Kidney (tissue), 14 donors: Measurements from ENCODE around the gene CENPC. TPM values are rescaled to one million over a fixed set of nuclear protein-coding genes. Genes with fewer than 3 reads are reported as not detected.
"Not testable (repeated sequence)": the region's sequence is repeated elsewhere in the genome, so short reads cannot be mapped to it uniquely, and the experiment has no call there.

ENCODE experiments used
- DNase-seq, 5 donors: peaks; one replicate each; pipeline ENCODE4 v3.0.0-alpha.2; 2013 to 2020
- FAIRE-seq: peaks from 2 replicates; lab custom pipeline; 2012; peaks lifted over from hg19 to GRCh38; lab: Jason Lieb, UNC
- H3K27ac ChIP-seq, 2 donors: one replicate each; pipeline ENCODE4 v1.7.0; 2013; ENCODE audit warnings: low read depth in 2 of 2, low read length in 2 of 2, inconsistent platforms in 1 of 2
- H3K27me3 ChIP-seq: one replicate; pipeline ENCODE4 v1.7.1; 2013; ENCODE audit warnings: low read length, inconsistent platforms; ENCODE audit not compliant: control insufficient read depth, insufficient read depth
- H3K36me3 ChIP-seq, 3 donors: one replicate each; pipeline versions ENCODE4 v1.7.0 to v1.7.1; 2013; ENCODE audit warnings: low read length in 3 of 3, control low read depth in 1 of 3, inconsistent platforms in 1 of 3; ENCODE audit not compliant: insufficient read depth in 3 of 3, control insufficient read depth in 2 of 3
- H3K4me1 ChIP-seq, 3 donors: one replicate each; pipeline versions ENCODE4 v1.7.0 to v1.7.1; 2013; ENCODE audit warnings: low read length in 3 of 3, inconsistent platforms in 1 of 3, low read depth in 1 of 3; ENCODE audit not compliant: control insufficient read depth in 2 of 3, insufficient read depth in 2 of 3
- H3K4me3 ChIP-seq, 3 donors: one replicate each; pipeline versions ENCODE4 v1.7.0 to v1.8.1; 2013; ENCODE audit warnings: low read length in 3 of 3, control low read depth in 1 of 3, inconsistent platforms in 1 of 3
- H3K9ac ChIP-seq, 3 donors: one replicate each; pipeline versions ENCODE4 v1.7.0 to v1.7.1; 2013; ENCODE audit warnings: low read length in 3 of 3, control low read depth in 1 of 3, inconsistent platforms in 1 of 3
- H3K9me3 ChIP-seq, 3 donors: one replicate each; pipeline versions ENCODE4 v1.7.0 to v1.7.1; 2013; ENCODE audit warnings: low read length in 3 of 3, control low read depth in 1 of 3, inconsistent platforms in 1 of 3; ENCODE audit not compliant: control insufficient read depth in 2 of 3, insufficient read depth in 1 of 3
- CTCF ChIP-seq: IDR thresholded peaks from 3 replicates; pipeline ENCODE4 v1.5.1; 2012; ENCODE audit warnings: mild to moderate bottlenecking, moderate library complexity, borderline replicate concordance; ENCODE audit not compliant: insufficient read depth; ENCODE audit errors: extremely low read depth
- intact Hi-C: fragments of 100-400 bp; cut with DNase I; formaldehyde crosslinking; loops from one replicate; pipeline ENCODE4 v1.11.1; 2022
- polyA plus RNA-seq: library from polyadenylated mRNA; stranded (reverse); fragments of 350-450 nt; fragmentation: Illumina TruSeq; extraction: RNeasy Lipid Tissue Mini Kit (QIAGEN cat#74804); gene quantifications from one replicate; pipeline ENCODE4 v1.2.3, GENCODE V29; 2014; ENCODE audit warnings: low read depth, low replicate concordance; ENCODE audit not compliant: insufficient read depth
- total RNA-seq: library from RNA; stranded (reverse); fragmentation: NEBNext Ultra II Directional; extraction: Animal tissue kit (Norgen Biotek cat#: 25700); gene quantifications from one replicate; pipeline ENCODE4 v1.2.1, GENCODE V29; 2021
- donor health status: control.
- donor health status: control.
- donor health status: control.
- donor health status: control.
- donor health status: control.
- donor health status: DM: yes; HTN: yes; CAD: no.
- donor health status: Normal renal cell carcinoma (clear cell type).

The CENPC gene
- total and polyA plus RNA-seq, 2 donors from 2014 or later = 4.6 to 24.7 TPM

GRCh38 chr4:67554096-67554495 lies 8.8 kb upstream of the CENPC start:
- Histone ChIP-seq H3K27ac (no peak overlapping the region), H3K9ac (no peak overlapping the region), H3K27me3 (no peaks in the 10 kb centered on the region), H3K4me3 (no peak overlapping the region), H3K36me3 (no peaks in the 10 kb centered on the region), H3K9me3 (no peaks in the 10 kb centered on the region), H3K4me1 (no peaks in the 10 kb centered on the region)
- TF ChIP-seq CTCF = no peak
- intact Hi-C loops = no loop called here
- DNase-seq (no peak), FAIRE-seq (no peak)

GRCh38 chr4:67552146-67552792 lies 7.0 kb upstream of the CENPC start:
- DNase-seq, intact Hi-C loops, FAIRE-seq: not testable (repeated sequence)

GRCh38 chr4:67550857-67551256 lies 5.6 kb upstream of the CENPC start:
- Histone ChIP-seq H3K9ac (no peak overlapping the region), H3K9me3 (no peaks in the 10 kb centered on the region), H3K4me1 (no peaks in the 10 kb centered on the region), H3K27me3 (no peaks in the 10 kb centered on the region), H3K27ac (no peak overlapping the region), H3K4me3 (no peak overlapping the region), H3K36me3 (no peaks in the 10 kb centered on the region)
- DNase-seq (no peak), FAIRE-seq (no peak)
- no peak for TF ChIP-seq CTCF
- intact Hi-C loops = no loop called here

More at GRCh38 chr4:67552146-67552792, 7.0 kb upstream of the CENPC start:
- H3K36me3 ChIP-seq, H3K4me3 ChIP-seq, H3K9ac ChIP-seq, H3K27me3 ChIP-seq, H3K9me3 ChIP-seq, H3K4me1 ChIP-seq, H3K27ac ChIP-seq: not testable (repeated sequence)

GRCh38 chr4:67550451-67550850 lies 5.1 kb upstream of the CENPC start:
- DNase-seq (no peak), FAIRE-seq (no peak)
- Histone ChIP-seq H3K9ac (no peak overlapping the region), H3K4me1 (no peaks in the 10 kb centered on the region), H3K27me3 (no peaks in the 10 kb centered on the region), H3K27ac (no peak overlapping the region), H3K4me3 (no peak overlapping the region), H3K9me3 (no peaks in the 10 kb centered on the region), H3K36me3 (no peaks in the 10 kb centered on the region)
- no peak for TF ChIP-seq CTCF
- intact Hi-C loops = no loop called here
